ENCODE results near the gene URB1. TPM values are rescaled to one million over a fixed set of nuclear protein-coding genes. Genes with fewer than 3 reads are reported as not detected.

Gene URB1
- total and polyA plus RNA-seq, 9 of the 15 experiments (the other 6 are each of a cell fraction or from before 2014, with no cell fraction given) = 0.97 to 53.6 (median 21.5) TPM

DNA sequence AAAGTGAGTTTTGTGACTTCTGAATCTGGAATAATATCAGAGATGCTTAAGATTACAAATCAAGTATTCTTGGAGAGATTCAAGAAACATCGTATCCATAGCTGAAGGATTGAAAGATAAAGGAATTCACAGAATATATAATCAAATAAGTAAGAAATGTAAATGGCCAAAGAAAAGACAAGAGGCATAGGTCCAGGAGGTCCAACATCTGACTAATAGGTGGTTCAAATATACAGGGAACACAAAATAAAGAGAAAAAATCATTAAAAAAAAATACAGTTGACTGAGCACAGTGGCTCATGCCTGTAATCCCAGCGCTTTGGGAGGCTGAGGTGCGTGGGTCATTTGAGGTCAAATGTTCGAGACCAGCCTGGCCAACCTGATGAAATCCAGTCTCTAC, 107.3 kb downstream of the URB1 start:
- H3K79me2 ChIP-seq (ENCODE audit: control insufficient read depth, insufficient read depth, low read length) = no peaks in the 10 kb centered on the region
- H4K20me1 ChIP-seq (replicated peaks; ENCODE audit: control insufficient read depth, insufficient read depth, low read length) = no peaks in the 10 kb centered on the region
- H3K9ac ChIP-seq (ENCODE audit: insufficient read depth in 1 of 2, low read depth in 2 of 2, low read length in 2 of 2) = no peak overlapping the region
- no peak overlapping the region for H3K4me3 ChIP-seq
- no peaks in the 10 kb centered on the region for H3K9me1 ChIP-seq (ENCODE audit: control insufficient read depth, insufficient read depth, low read length)
- H3K4me1 ChIP-seq (replicated peaks in 1 of 2; ENCODE audit: control insufficient read depth in 2 of 2, insufficient read depth in 2 of 2, low read length in 2 of 2) = no peaks in the 10 kb centered on the region
- peaks cover 3% of the 10 kb centered on the region; the same call in 1 of the 3 replicates for H3K36me3 ChIP-seq (ENCODE audit: control insufficient read depth, insufficient read depth, low read length)
- 74% methylated on average over 4 of the region's 4 CpGs for WGBS (ENCODE audit: insufficient coverage, low coverage, missing lambda C conversion rate)
- ChIA-PET CTCF (ENCODE audit: low intra/inter-chr PET ratio) (no interaction called here), POLR2A (interaction anchor here (0.8 kb wide), 1 partner anchor 11 kb away, joined by 3 read pairs; no protein-coding TSS in a partner anchor)
- TF ChIP-seq, protein P1, sequence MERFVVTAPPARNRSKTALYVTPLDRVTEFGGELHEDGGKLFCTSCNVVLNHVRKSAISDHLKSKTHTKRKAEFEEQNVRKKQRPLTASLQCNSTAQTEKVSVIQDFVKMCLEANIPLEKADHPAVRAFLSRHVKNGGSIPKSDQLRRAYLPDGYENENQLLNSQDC (CRISPR knock-in tag; IDR thresholded peaks at IDR 0.05) = no peak
- TF ChIP-seq, protein P2, sequence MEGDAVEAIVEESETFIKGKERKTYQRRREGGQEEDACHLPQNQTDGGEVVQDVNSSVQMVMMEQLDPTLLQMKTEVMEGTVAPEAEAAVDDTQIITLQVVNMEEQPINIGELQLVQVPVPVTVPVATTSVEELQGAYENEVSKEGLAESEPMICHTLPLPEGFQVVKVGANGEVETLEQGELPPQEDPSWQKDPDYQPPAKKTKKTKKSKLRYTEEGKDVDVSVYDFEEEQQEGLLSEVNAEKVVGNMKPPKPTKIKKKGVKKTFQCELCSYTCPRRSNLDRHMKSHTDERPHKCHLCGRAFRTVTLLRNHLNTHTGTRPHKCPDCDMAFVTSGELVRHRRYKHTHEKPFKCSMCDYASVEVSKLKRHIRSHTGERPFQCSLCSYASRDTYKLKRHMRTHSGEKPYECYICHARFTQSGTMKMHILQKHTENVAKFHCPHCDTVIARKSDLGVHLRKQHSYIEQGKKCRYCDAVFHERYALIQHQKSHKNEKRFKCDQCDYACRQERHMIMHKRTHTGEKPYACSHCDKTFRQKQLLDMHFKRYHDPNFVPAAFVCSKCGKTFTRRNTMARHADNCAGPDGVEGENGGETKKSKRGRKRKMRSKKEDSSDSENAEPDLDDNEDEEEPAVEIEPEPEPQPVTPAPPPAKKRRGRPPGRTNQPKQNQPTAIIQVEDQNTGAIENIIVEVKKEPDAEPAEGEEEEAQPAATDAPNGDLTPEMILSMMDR (IDR thresholded peaks at IDR 0.05 in 2 of 3, conservative IDR thresholded peaks at IDR 0.05 in 1 of 3; ENCODE audit: insufficient read depth in 2 of 3, low read depth in 1 of 3, low read length in 3 of 3) = no peak
- TF ChIP-seq KLF10 (CRISPR knock-in tag; IDR thresholded peaks at IDR 0.05) (no peak), BMI1 (IDR thresholded peaks at IDR 0.05; ENCODE audit: low read length) (no peak), CC2D1A (IDR thresholded peaks at IDR 0.05) (no peak)
- TF ChIP-seq, protein P3, sequence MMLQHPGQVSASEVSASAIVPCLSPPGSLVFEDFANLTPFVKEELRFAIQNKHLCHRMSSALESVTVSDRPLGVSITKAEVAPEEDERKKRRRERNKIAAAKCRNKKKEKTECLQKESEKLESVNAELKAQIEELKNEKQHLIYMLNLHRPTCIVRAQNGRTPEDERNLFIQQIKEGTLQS (IDR thresholded peaks at IDR 0.05) = no peak
- TF ChIP-seq, protein P3 (CRISPR knock-in tag; conservative IDR thresholded peaks at IDR 0.05) = no peak
- TF ChIP-seq, protein P4, sequence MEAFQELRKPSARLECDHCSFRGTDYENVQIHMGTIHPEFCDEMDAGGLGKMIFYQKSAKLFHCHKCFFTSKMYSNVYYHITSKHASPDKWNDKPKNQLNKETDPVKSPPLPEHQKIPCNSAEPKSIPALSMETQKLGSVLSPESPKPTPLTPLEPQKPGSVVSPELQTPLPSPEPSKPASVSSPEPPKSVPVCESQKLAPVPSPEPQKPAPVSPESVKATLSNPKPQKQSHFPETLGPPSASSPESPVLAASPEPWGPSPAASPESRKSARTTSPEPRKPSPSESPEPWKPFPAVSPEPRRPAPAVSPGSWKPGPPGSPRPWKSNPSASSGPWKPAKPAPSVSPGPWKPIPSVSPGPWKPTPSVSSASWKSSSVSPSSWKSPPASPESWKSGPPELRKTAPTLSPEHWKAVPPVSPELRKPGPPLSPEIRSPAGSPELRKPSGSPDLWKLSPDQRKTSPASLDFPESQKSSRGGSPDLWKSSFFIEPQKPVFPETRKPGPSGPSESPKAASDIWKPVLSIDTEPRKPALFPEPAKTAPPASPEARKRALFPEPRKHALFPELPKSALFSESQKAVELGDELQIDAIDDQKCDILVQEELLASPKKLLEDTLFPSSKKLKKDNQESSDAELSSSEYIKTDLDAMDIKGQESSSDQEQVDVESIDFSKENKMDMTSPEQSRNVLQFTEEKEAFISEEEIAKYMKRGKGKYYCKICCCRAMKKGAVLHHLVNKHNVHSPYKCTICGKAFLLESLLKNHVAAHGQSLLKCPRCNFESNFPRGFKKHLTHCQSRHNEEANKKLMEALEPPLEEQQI (IDR thresholded peaks at IDR 0.05) = no peak
- H3K9me3 ChIP-seq (replicated peaks; ENCODE audit: control insufficient read depth, insufficient read depth, low read depth, low read length) = no peaks in the 10 kb centered on the region
- ATAC-seq = no peak
- intact Hi-C loops (cut with micrococcal nuclease) = no loop called here
- no TSS peak for BruUV-seq (replicated peaks)
- no peak for DNase-seq (ENCODE audit: extremely low read depth in 1 of 4, low spot score in 3 of 4)
- H3K27me3 ChIP-seq (ENCODE audit: control insufficient read depth in 2 of 2, insufficient read depth in 2 of 2, low read length in 2 of 2) = no peaks in the 10 kb centered on the region
- in situ Hi-C loops (cut with MboI) = no loop called here
- H3K4me2 ChIP-seq (ENCODE audit: insufficient read depth, low read length) = no peak overlapping the region
- FAIRE-seq = no peak
- H3K27ac ChIP-seq (ENCODE audit: extremely low read depth, low read depth, low read length) = no peak overlapping the region
- H2AFZ ChIP-seq (ENCODE audit: low read depth, low read length) = no peak overlapping the region
